ENCODE data around the gene OR5B2. TPM values are rescaled to one million over a fixed set of nuclear protein-coding genes. Genes with fewer than 3 reads are reported as not detected.

OR5B2 gene
- total RNA-seq, 1 experiment from 2014 or later: not detected

- H3K9me3 Mint-ChIP-seq: peaks cover 29% of the 10 kb centered on the region
- no peaks in the 10 kb centered on the region for H3K27me3 Mint-ChIP-seq (ENCODE audit: low read depth)
- no peaks in the 10 kb centered on the region for H3K4me1 Mint-ChIP-seq
- TF ChIP-seq FOXJ3 (CRISPR knock-in tag; IDR thresholded peaks at IDR 0.05; ENCODE audit: borderline replicate concordance): no peak
- TF ChIP-seq, protein P1, sequence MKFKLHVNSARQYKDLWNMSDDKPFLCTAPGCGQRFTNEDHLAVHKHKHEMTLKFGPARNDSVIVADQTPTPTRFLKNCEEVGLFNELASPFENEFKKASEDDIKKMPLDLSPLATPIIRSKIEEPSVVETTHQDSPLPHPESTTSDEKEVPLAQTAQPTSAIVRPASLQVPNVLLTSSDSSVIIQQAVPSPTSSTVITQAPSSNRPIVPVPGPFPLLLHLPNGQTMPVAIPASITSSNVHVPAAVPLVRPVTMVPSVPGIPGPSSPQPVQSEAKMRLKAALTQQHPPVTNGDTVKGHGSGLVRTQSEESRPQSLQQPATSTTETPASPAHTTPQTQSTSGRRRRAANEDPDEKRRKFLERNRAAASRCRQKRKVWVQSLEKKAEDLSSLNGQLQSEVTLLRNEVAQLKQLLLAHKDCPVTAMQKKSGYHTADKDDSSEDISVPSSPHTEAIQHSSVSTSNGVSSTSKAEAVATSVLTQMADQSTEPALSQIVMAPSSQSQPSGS (CRISPR knock-in tag; IDR thresholded peaks at IDR 0.05; ENCODE audit: borderline replicate concordance, low read depth): no peak
- TF ChIP-seq NR1H2 (CRISPR knock-in tag; IDR thresholded peaks at IDR 0.05): no peak
- no peak for TF ChIP-seq PRRX2 (CRISPR knock-in tag; IDR thresholded peaks at IDR 0.05)
- no peak for TF ChIP-seq ZNF219 (CRISPR knock-in tag; IDR thresholded peaks at IDR 0.05; ENCODE audit: borderline replicate concordance)
- TF ChIP-seq EMX1 (CRISPR knock-in tag; IDR thresholded peaks at IDR 0.05): no peak
- TF ChIP-seq, protein P2, sequence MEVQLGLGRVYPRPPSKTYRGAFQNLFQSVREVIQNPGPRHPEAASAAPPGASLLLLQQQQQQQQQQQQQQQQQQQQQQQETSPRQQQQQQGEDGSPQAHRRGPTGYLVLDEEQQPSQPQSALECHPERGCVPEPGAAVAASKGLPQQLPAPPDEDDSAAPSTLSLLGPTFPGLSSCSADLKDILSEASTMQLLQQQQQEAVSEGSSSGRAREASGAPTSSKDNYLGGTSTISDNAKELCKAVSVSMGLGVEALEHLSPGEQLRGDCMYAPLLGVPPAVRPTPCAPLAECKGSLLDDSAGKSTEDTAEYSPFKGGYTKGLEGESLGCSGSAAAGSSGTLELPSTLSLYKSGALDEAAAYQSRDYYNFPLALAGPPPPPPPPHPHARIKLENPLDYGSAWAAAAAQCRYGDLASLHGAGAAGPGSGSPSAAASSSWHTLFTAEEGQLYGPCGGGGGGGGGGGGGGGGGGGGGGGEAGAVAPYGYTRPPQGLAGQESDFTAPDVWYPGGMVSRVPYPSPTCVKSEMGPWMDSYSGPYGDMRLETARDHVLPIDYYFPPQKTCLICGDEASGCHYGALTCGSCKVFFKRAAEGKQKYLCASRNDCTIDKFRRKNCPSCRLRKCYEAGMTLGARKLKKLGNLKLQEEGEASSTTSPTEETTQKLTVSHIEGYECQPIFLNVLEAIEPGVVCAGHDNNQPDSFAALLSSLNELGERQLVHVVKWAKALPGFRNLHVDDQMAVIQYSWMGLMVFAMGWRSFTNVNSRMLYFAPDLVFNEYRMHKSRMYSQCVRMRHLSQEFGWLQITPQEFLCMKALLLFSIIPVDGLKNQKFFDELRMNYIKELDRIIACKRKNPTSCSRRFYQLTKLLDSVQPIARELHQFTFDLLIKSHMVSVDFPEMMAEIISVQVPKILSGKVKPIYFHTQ (CRISPR knock-in tag; IDR thresholded peaks at IDR 0.05): no peak
- no peak for TF ChIP-seq STAT6 (CRISPR knock-in tag; conservative IDR thresholded peaks at IDR 0.05; ENCODE audit: low read depth)
- TF ChIP-seq, protein P3, sequence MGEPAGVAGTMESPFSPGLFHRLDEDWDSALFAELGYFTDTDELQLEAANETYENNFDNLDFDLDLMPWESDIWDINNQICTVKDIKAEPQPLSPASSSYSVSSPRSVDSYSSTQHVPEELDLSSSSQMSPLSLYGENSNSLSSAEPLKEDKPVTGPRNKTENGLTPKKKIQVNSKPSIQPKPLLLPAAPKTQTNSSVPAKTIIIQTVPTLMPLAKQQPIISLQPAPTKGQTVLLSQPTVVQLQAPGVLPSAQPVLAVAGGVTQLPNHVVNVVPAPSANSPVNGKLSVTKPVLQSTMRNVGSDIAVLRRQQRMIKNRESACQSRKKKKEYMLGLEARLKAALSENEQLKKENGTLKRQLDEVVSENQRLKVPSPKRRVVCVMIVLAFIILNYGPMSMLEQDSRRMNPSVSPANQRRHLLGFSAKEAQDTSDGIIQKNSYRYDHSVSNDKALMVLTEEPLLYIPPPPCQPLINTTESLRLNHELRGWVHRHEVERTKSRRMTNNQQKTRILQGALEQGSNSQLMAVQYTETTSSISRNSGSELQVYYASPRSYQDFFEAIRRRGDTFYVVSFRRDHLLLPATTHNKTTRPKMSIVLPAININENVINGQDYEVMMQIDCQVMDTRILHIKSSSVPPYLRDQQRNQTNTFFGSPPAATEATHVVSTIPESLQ (CRISPR knock-in tag; IDR thresholded peaks at IDR 0.05): no peak
- TF ChIP-seq FOXP1 (CRISPR knock-in tag; IDR thresholded peaks at IDR 0.05; ENCODE audit: borderline replicate concordance): no peak
- TF ChIP-seq E2F4 (CRISPR knock-in tag; IDR thresholded peaks at IDR 0.05; ENCODE audit: borderline replicate concordance, low read depth): no peak
- no peak for TF ChIP-seq JUN (CRISPR knock-in tag; IDR thresholded peaks at IDR 0.05)
- TF ChIP-seq MXD4 (CRISPR knock-in tag; IDR thresholded peaks at IDR 0.05; ENCODE audit: borderline replicate concordance): no peak
- no peak for TF ChIP-seq NFYB (CRISPR knock-in tag; conservative IDR thresholded peaks at IDR 0.05; ENCODE audit: low read depth)
- no peak for TF ChIP-seq ZNF281 (CRISPR knock-in tag; IDR thresholded peaks at IDR 0.05)
- TF ChIP-seq ZNF317 (CRISPR knock-in tag; IDR thresholded peaks at IDR 0.05; ENCODE audit: borderline replicate concordance, low read depth): no peak
- TF ChIP-seq, protein P4, sequence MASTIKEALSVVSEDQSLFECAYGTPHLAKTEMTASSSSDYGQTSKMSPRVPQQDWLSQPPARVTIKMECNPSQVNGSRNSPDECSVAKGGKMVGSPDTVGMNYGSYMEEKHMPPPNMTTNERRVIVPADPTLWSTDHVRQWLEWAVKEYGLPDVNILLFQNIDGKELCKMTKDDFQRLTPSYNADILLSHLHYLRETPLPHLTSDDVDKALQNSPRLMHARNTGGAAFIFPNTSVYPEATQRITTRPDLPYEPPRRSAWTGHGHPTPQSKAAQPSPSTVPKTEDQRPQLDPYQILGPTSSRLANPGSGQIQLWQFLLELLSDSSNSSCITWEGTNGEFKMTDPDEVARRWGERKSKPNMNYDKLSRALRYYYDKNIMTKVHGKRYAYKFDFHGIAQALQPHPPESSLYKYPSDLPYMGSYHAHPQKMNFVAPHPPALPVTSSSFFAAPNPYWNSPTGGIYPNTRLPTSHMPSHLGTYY (CRISPR knock-in tag; IDR thresholded peaks at IDR 0.05): no peak
- TF ChIP-seq HMGXB4 (CRISPR knock-in tag; IDR thresholded peaks at IDR 0.05): no peak
- no peak for ATAC-seq
- DNase-seq (ENCODE audit: low spot score): no peak
- H3K27ac Mint-ChIP-seq: no peak overlapping the region
- no peak overlapping the region for H3K4me3 Mint-ChIP-seq
- POLR2A ChIA-PET: no interaction called here
- peaks cover 6% of the 10 kb centered on the region; the same call in 1 of the 2 replicates for H3K36me3 Mint-ChIP-seq
- CTCF ChIA-PET: no interaction called here
Measured at GRCh38 chr11:58392746-58393145, 35.2 kb downstream of the OR5B2 start.

Data from WTC11 (cell line).